HCT116 (cell line): ENCODE measurements around the gene NLN. TPM values are rescaled to one million over a fixed set of nuclear protein-coding genes. Genes with fewer than 3 reads are reported as not detected.

Experiments
- total RNA-seq: library from RNA; stranded (reverse); gene quantifications from one replicate; pipeline ENCODE4 v1.2.1, GENCODE V29; 2021; ENCODE audit not compliant: unreplicated experiment

The NLN gene
- total RNA-seq, 1 experiment from 2014 or later = 67.6 TPM

Other genes starting within 250 kb of the NLN start
- gene ADAMTS6, start 240.3 kb upstream of the NLN start, total RNA-seq = 0.93 TPM
- 21.4 TPM for gene CENPK, start 159.0 kb upstream of the NLN start, total RNA-seq
- gene PPWD1, start 158.9 kb upstream of the NLN start, total RNA-seq = 25.5 TPM
- 12.2 TPM for gene TRIM23, start 97.9 kb upstream of the NLN start, total RNA-seq
- 2.8 TPM for gene SHLD3, start 97.2 kb upstream of the NLN start, total RNA-seq
- gene TRAPPC13, start 97.2 kb upstream of the NLN start, total RNA-seq = 18.2 TPM
- gene SGTB, start 96 bp upstream of the NLN start, total RNA-seq = 12.6 TPM
- 57.4 TPM for gene ERBIN, start 204.4 kb downstream of the NLN start, total RNA-seq